SK-N-SH treated with all-trans-retinoic acid at 6 μM for 48 hours (cell line): ENCODE results near the gene AGTR1.

ENCODE experiments used
- ATAC-seq: fragments of 200-7000 bp; cut with Tn5 transposase; 3 replicates; pipeline ENCODE4 v1.9.1; 2020; ENCODE audit warnings: mild to moderate bottlenecking, moderate library complexity
- ARNTL ChIP-seq: fragments of 450-650 bp; formaldehyde crosslinking; IDR thresholded peaks from 2 replicates; pipeline ENCODE4 v1.5.0; 2020; ENCODE audit warnings: low read depth, mild to moderate bottlenecking, moderate library complexity, borderline replicate concordance
- CREB5 ChIP-seq: fragments of 250-450 bp; sonication (Bioruptor Pico); IDR thresholded peaks from 2 replicates; pipeline ENCODE4 v1.5.1; 2020; ENCODE audit warnings: low read depth, mild to moderate bottlenecking, moderate library complexity
- CSRNP3 ChIP-seq: fragments of 250-450 bp; sonication (Bioruptor Pico); IDR thresholded peaks from 2 replicates; pipeline ENCODE4 v1.5.1; 2021; ENCODE audit warnings: mild to moderate bottlenecking, moderate library complexity
- ESRRG ChIP-seq: fragments of 250-450 bp; sonication (Bioruptor Pico); IDR thresholded peaks from 2 replicates; pipeline ENCODE4 v1.6.1; 2021; ENCODE audit warnings: mild to moderate bottlenecking
- GLIS3 ChIP-seq: fragments of 250-450 bp; sonication (Bioruptor Pico); IDR thresholded peaks from 2 replicates; pipeline ENCODE4 v1.5.0; 2020; ENCODE audit warnings: mild to moderate bottlenecking, moderate library complexity
- ISL1 ChIP-seq: fragments of 250-450 bp; sonication (Bioruptor Pico); IDR thresholded peaks from 2 replicates; pipeline ENCODE4 v2.1.2; 2022; ENCODE audit warnings: mild to moderate bottlenecking, moderate library complexity
- OSR1 ChIP-seq: fragments of 250-450 bp; sonication (Bioruptor Pico); IDR thresholded peaks from 2 replicates; pipeline ENCODE4 v1.8.0; 2022; ENCODE audit warnings: moderate library complexity, mild to moderate bottlenecking, inconsistent platforms
- PATZ1 ChIP-seq: fragments of 250-450 bp; sonication (Bioruptor Pico); IDR thresholded peaks from 2 replicates; pipeline ENCODE4 v1.8.0; 2020; ENCODE audit warnings: mild to moderate bottlenecking, moderate library complexity, borderline replicate concordance
- PPARA ChIP-seq: fragments of 250-450 bp; sonication (Bioruptor Pico); IDR thresholded peaks from 2 replicates; pipeline ENCODE4 v1.5.0; 2020; ENCODE audit warnings: mild to moderate bottlenecking, borderline replicate concordance
- RARB ChIP-seq: fragments of 250-450 bp; sonication (Bioruptor Pico); IDR thresholded peaks from 2 replicates; pipeline ENCODE4 v1.8.0; 2021; ENCODE audit warnings: mild to moderate bottlenecking, moderate library complexity
- SNAI2 ChIP-seq: fragments of 250-450 bp; sonication (Bioruptor Pico); IDR thresholded peaks from 2 replicates; pipeline ENCODE4 v1.5.0; 2020; ENCODE audit warnings: mild to moderate bottlenecking, moderate library complexity
- TCF4 ChIP-seq: fragments of 250-450 bp; sonication (Bioruptor Pico); IDR thresholded peaks from 2 replicates; pipeline ENCODE4 v1.8.0; 2021; ENCODE audit warnings: mild to moderate bottlenecking, moderate library complexity, borderline replicate concordance
- TOX ChIP-seq: fragments of 250-450 bp; sonication (Bioruptor Pico); IDR thresholded peaks from 2 replicates; pipeline ENCODE4 v1.8.0; 2021; ENCODE audit warnings: mild to moderate bottlenecking, moderate library complexity, borderline replicate concordance
- TSHZ2 ChIP-seq: fragments of 250-450 bp; sonication (Bioruptor Pico); IDR thresholded peaks from 2 replicates; pipeline ENCODE4 v1.5.0; 2020; ENCODE audit warnings: mild to moderate bottlenecking, moderate library complexity
- ZFP3 ChIP-seq: fragments of 250-450 bp; sonication (Bioruptor Pico); IDR thresholded peaks from 2 replicates; pipeline ENCODE4 v1.5.0; 2020; ENCODE audit warnings: mild to moderate bottlenecking, moderate library complexity
- ZFP30 ChIP-seq: fragments of 450-650 bp; formaldehyde crosslinking; IDR thresholded peaks from 2 replicates; pipeline ENCODE4 v1.5.0; 2022; ENCODE audit warnings: mild to moderate bottlenecking, moderate library complexity
- ZNF565 ChIP-seq: fragments of 450-650 bp; formaldehyde crosslinking; conservative IDR thresholded peaks from 2 replicates; pipeline ENCODE4 v1.5.0; 2020; ENCODE audit warnings: low read depth, mild to moderate bottlenecking, moderate library complexity
- ZNF70 ChIP-seq: fragments of 450-650 bp; formaldehyde crosslinking; IDR thresholded peaks from 2 replicates; pipeline ENCODE4 v1.5.0; 2020; ENCODE audit warnings: mild to moderate bottlenecking, moderate library complexity
- ZNF8 ChIP-seq: fragments of 450-650 bp; formaldehyde crosslinking; IDR thresholded peaks from 2 replicates; pipeline ENCODE4 v1.5.0; 2020; ENCODE audit warnings: mild to moderate bottlenecking, moderate library complexity

Gene AGTR1

GRCh38 chr3:148657470-148657869, 40.2 kb upstream of the AGTR1 start (continued):
- TF ChIP-seq CSRNP3 = no peak
- TF ChIP-seq ESRRG (CRISPR knock-in tag) = no peak
- TF ChIP-seq ISL1 = no peak
- TF ChIP-seq ARNTL (CRISPR knock-in tag) = no peak
- TF ChIP-seq CREB5 (CRISPR knock-in tag) = no peak
- no peak for TF ChIP-seq ZFP30 (CRISPR knock-in tag)
- no peak for TF ChIP-seq ZNF8
- TF ChIP-seq ZNF565 = no peak
- no peak for TF ChIP-seq ZNF70
- no peak for TF ChIP-seq PPARA (CRISPR knock-in tag)

- TF ChIP-seq TOX (CRISPR knock-in tag) (no peak), PATZ1 (no peak), TSHZ2 (CRISPR knock-in tag) (no peak), GLIS3 (no peak), ZNF70 (no peak), OSR1 (CRISPR knock-in tag) (no peak), PPARA (CRISPR knock-in tag) (no peak)
- no peak for ATAC-seq
Measured at GRCh38 chr3:148659512-148659911, 38.2 kb upstream of the AGTR1 start.

- no peak for ATAC-seq
Measured at GRCh38 chr3:148680289-148680688, 17.4 kb upstream of the AGTR1 start.

GRCh38 chr3:148681080-148681479, 16.6 kb upstream of the AGTR1 start:
- no peak for ATAC-seq
- TF ChIP-seq ZNF565 = no peak
- no peak for TF ChIP-seq TCF4 (CRISPR knock-in tag)
- TF ChIP-seq TSHZ2 (CRISPR knock-in tag) = no peak
- TF ChIP-seq OSR1 (CRISPR knock-in tag) = no peak
- TF ChIP-seq ZNF8 = no peak
- no peak for TF ChIP-seq ZNF70
- TF ChIP-seq RARB (CRISPR knock-in tag) = no peak
- no peak for TF ChIP-seq PATZ1
- no peak for TF ChIP-seq SNAI2 (CRISPR knock-in tag)
- TF ChIP-seq ISL1 = no peak

More at GRCh38 chr3:148680289-148680688, 17.4 kb upstream of the AGTR1 start:
- TF ChIP-seq ZFP3 (no peak), PATZ1 (no peak), OSR1 (CRISPR knock-in tag) (no peak), SNAI2 (CRISPR knock-in tag) (no peak), PPARA (CRISPR knock-in tag) (no peak), ZNF70 (no peak)
